ENCODE data around the gene NTM. TPM values are rescaled to one million over a fixed set of nuclear protein-coding genes. Genes with fewer than 3 reads are reported as not detected.

NTM gene
- total RNA-seq, 1 donor: not detected

GRCh38 chr11:131875611-131876010 lies 505.2 kb downstream of the NTM start:
- no peak for DNase-seq (ENCODE audit: low read depth in 2 of 3, low spot score in 2 of 3)

DNA sequence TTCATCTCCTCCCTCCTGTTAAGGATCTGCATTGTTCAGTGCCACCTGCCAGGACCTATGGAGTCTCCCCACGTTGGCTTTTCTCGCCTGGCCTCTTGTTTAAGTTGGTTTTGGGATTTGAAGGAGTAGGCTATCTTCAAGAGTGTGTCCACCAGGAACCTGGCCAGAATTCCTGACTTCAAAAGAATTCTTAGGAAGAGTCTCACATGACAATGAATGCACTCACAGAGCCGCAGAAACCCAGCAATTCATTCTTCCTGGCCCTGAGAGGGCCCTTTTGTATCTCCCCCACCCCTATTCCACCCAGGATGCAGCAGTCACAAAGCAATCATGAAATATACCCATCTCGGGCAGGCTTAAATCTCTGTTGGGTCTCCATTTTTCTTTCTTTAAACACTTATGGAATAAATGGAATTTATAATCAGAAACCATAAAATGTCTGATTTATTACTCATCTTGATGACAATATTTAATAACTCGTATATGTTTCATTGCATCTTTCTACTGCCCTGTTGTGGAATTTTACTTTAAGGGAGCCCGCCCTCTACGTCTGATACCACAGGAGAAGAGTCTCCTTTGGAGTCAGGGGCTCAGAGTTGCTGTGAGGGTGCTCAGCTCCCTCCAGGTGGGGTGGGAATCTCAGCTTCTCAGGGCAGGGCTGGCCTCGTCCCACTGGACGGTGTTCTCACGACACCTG lies 507.0 kb downstream of the NTM start:
- DNase-seq (ENCODE audit: low read depth in 2 of 3, low spot score in 2 of 3): no peak

DNA sequence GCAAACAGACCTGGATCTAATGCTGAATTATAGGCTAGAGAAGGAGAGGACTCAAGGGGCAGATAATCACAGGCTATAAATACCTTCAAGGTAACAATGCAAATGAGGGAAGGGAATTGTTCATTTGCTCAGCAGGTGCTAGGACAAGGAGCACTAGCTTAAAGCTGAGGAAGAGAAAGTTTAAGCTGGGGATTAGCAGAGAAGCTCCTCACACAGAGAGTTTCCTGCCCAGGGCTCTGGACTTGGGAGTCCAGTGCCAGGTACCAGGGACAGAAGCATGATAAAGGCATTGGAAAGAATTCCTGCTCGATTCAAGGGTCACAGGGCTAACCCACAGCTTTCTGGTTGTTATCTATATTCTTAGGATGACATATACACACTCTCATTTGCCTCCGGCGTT lies 509.9 kb downstream of the NTM start:
- DNase-seq (ENCODE audit: low read depth in 2 of 3, low spot score in 2 of 3): no peak

GRCh38 chr11:131880976-131881375 lies 510.6 kb downstream of the NTM start:
- DNase-seq (ENCODE audit: low read depth in 2 of 3, low spot score in 2 of 3): no peak

DNA sequence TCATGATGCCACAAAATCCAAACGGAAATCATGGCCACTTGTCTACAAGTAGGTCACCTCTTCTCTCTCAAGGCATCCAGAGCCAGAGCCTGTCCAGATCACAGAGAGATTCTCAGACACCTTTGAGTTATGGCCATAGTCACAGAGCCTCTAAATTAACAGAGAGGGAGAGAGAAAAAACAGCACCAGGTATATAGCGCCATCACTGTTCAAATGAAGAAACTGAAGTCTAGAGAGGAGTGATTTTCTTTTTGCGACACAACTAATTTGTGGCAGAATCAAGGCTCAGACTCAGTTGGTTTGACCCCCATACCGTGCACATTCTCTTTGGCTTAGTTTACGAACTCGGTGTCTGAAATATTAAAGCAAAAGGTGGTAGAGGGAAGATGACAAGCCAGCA lies 512.9 kb downstream of the NTM start:
- DNase-seq (ENCODE audit: low read depth in 2 of 3, low spot score in 2 of 3): no peak

DNA sequence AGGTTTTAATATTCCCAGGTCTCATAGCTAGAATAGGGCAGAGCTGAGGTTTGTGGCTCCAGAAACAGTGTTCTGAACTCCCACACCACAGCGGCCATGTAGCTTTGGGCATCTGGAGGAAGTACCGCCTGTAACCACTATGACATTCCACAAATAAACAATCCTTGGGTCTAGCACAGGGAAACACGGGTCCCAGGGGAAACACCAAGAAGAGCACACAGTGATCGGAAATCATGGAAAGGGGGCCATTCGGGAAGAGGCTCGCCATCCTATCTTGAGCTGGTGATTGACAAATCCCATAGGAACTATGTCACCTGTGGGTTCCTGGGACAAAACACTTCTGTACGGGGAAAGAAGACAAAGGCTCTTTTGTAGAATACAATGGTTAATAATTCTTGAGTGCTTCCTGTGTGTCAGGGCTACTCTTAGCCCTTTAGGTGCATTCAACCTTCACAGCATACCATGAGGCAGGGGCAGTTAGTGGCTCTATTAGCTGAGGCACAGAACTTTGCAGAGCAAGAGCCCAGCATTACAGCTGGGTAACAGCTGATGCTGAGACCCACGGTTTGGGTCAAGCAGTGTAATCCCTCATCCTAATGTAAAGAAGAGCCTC lies 514.2 kb downstream of the NTM start:
- DNase-seq (ENCODE audit: low read depth in 2 of 3, low spot score in 2 of 3): no peak

- no peak for DNase-seq (ENCODE audit: low read depth in 2 of 3, low spot score in 2 of 3)
Observed at GRCh38 chr11:131885431-131885830, 515.0 kb downstream of the NTM start.

DNA sequence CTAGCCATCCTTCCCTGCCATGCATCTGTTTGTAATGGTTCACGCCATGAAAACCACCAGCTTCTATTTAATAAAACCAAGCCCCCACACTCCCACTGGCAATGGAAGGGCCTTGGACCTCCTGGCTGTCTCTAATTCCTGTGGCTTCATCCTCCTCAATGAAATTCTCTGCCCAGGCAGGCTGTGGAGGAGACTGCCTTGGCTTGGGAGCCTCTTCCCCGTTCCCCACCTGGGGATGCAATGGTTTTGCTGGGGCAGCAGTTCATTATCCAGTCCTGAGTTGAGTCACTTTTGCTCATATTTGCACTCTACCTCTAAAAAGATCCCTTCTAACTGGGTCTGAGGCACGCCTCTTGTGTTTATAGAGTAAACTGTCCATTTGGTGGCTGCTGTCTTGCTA lies 515.8 kb downstream of the NTM start:
- no peak for DNase-seq (ENCODE audit: low read depth in 2 of 3, low spot score in 2 of 3)

DNA sequence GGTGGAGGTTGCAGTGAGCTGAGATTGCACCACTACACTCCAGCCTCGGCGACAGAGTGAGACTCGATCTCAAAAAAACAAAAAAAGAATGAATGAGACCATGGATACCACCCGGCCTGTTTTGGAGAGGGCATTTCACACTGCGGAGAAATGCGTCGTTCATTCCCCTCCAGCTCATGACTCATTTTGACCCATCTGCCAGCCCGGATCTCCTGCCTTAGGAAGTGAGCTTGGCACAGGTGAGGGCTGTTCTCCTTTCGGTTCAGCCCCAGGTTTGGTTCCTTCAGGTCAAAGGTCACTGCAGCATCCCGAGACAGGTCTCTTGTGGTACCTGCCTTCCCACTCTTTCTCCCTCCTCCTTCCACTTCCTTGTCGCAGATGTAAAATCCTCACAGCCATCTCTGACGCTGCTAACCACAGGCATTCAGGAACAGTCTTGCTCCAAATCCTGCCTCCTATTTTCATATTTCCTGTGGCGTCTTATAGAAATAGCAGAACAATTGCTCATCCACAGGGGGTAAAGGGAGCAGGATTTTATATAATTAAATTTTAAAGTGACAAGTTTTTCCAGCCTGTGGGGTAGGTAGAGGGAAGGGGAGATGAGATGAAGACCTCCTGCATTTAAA lies 517.9 kb downstream of the NTM start:
- no peak for DNase-seq (ENCODE audit: low read depth in 2 of 3, low spot score in 2 of 3)

- no peak for DNase-seq (ENCODE audit: low read depth in 2 of 3, low spot score in 2 of 3)
Observed at GRCh38 chr11:131889146-131889577, 518.7 kb downstream of the NTM start.

- DNase-seq (ENCODE audit: low read depth in 2 of 3, low spot score in 2 of 3): no peak
Observed at GRCh38 chr11:131889760-131890581, 519.6 kb downstream of the NTM start.

DNA sequence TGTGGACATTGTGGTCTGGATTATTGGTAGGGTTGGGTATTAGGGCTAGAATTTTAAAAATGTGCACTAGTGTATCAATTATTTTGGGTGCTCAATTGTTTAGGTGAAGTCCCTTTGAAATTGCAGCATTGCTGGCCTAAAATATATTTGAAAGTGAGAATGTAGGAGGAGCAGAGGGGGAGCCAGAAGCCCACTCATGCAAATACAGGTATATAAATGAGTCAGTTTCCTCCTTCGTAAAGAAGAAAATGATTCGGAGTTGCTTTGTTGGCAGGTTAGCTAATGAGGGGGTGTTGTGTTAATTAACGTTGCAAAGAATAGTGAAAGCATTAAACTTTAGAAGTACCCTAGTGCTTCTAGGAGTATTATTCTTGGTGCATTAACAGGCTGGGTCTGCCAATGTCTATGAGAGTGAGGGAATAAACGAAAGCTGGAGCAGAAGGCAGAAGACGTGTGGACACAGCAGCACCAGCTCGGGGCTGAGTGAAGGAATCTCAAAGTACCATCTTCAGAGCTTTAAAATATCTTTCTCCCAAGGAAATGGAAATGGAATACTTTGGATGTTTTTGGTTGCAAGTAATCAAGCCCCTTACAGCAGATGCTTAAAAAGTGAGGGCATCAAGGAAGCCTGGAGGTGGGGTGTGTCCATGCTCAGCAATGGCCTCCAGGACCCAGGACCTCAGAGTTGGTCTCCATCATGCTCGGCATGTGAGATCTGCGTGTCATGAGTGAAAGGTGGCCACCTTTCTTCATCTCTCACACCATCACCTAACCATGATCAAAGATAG lies 522.9 kb downstream of the NTM start:
- DNase-seq (ENCODE audit: low read depth in 2 of 3, low spot score in 2 of 3): no peak

DNA sequence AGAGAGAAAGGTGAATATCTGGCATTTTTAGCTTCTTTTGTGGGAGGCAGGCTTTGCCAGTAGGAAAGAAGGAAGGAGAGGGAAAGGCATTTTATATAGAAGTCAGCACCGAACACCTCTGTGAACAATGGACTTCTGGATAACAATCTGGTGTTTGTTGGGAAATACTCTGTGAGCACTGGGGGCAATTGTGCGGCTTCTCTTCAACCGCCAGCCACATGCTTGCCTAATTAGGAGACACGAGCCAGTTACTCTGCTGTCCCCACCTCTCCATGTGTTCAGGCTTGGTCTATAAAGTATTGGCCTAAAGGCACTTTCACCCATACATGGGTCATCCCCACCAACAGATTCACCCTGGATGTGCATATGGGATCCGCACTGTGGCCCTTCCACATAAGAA lies 523.6 kb downstream of the NTM start:
- DNase-seq (ENCODE audit: low read depth in 2 of 3, low spot score in 2 of 3): no peak

DNA sequence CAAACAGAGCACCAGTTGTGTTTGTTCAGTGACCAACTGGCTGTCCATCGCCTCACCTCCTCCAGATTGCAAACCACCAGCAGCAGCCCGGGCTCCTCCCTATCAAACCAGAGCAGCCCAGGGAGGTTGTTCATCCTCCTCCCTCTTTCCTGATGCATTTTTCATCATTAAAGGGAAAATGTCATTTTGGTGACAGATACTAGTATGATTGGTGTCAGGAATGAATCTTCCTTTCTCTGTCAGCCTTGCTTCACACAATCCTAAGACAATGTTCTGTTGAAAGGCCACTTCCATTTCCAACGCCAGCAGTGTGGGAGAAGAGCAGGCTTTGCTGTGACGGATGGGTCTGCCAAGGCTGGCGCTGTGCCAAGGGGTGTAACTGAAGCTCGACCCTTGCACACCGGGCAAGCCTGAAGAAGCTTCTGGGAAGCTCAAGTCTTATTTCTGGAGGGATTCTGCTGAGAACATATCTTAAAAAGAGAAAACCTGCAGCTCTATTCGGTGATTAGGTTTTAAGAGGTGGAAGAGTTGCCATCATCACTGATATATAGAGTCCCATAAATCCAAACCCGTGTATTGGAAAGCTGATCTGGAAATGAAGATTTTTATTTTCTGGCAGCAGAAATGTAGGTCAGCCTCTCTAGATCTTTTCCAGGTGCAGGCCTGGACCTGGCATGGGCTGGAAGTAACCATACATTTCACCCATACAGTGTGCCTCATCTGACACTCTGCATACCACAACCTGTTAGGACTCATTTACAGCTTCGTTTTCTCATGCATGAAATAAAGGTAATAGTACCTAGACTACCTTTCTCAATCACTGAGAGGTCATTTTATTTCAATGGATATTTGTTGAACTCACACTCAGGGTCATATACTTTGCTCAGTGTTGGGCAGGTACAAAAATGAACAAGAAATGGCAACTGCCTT lies 524.5 kb downstream of the NTM start:
- no peak for DNase-seq (ENCODE audit: low read depth in 2 of 3, low spot score in 2 of 3)

- DNase-seq (ENCODE audit: low read depth in 2 of 3, low spot score in 2 of 3): no peak
Observed at GRCh38 chr11:131895865-131896264, 525.5 kb downstream of the NTM start.

- no peak for DNase-seq (ENCODE audit: low read depth in 2 of 3, low spot score in 2 of 3)
Observed at GRCh38 chr11:131896978-131897615, 526.7 kb downstream of the NTM start.

GRCh38 chr11:131897956-131898355 lies 527.5 kb downstream of the NTM start:
- no peak for DNase-seq (ENCODE audit: low read depth in 2 of 3, low spot score in 2 of 3)

DNA sequence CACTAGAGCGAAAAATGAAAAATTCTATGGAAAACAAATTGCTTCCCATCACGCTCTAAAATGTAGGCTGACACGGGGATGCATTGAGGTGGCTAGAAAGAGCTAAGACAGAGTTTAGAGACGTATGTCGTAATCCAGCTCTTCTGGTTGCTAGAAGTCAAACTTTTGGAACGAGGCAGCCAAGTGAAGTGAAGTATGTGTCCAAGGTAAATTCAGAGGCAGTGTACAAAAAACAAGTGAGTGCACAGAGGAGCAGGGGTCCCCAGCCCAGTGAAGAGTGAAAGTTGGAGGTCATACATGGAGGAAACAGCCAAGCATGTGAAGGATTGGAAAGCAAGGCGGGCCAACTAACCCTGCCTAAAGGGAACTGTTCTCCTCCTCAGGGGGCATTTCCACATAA lies 528.5 kb downstream of the NTM start:
- DNase-seq (ENCODE audit: low read depth in 2 of 3, low spot score in 2 of 3): no peak

Measured in hematopoietic multipotent progenitor cell (in vitro differentiated cells).